HG02852 (cell line): ENCODE results near the gene GIMD1.
A peak's percentile ranks its signal among the peaks of the same experiment; 100 is the strongest.
"Not testable (repeated sequence)": the region's sequence is repeated elsewhere in the genome, so short reads cannot be mapped to it uniquely, and the experiment has no call there.

ENCODE experiments used
- ATAC-seq: cut with Tn5 transposase; IDR thresholded peaks from one replicate; pipeline ENCODE4 v1.9.1; 2021; ENCODE audit warnings: mild to moderate bottlenecking, moderate library complexity; ENCODE audit not compliant: unreplicated experiment

GIMD1 gene

DNA sequence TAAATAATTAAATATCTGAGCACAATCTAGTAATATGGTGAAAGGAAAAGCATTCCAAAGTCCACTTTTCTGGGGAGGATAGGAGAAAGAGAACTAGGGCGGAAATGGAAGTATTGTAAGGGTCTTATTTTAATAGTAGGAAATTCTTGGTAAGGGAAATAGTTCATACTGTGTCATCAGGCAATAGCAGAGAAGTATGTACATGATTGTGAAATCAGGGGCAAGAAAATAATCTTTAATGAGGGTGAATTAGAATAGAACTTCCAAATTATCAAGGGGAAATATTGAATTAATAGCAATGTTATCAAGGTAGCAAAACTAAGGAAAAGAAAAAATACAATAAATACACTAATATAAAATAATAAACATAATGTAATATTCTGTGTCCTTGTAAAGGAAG, 14.8 kb downstream of the GIMD1 start:
- ATAC-seq, result no peak

DNA sequence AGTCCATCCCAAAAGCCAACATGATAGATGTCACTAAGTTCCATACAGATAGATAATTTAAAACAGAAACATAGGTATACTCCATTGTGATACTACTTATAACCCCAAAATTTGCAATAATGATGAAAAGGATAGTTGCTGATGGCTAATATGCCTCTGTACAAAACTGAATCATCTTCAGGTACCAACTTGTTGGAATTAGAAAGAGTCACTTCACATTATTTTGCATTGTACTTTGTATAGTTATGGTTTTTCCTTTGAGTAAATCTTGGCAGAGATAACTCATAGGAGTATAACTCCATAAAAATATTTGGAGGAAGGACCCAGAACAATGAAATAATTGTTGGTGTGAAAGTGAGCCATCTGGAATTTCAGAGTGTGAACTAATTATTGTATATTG, 17.6 kb downstream of the GIMD1 start:
- ATAC-seq, result no peak

DNA sequence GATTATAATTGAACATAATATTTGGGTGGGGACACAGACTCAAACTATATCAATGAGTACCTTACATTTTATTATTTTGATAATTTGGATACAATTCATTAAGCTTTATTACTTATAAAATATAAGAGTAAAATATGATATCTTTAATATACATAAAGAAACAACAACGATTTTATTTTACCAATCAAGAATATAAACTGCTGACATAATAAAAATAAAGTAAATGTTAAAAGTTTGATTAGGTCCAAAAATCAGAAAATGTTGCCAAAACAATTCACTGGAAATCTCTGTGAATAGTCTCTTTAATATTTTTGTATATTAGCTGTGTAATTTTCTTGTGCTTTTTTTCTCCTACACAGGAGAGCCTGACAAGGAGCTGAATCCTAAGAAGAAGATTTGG, 21.4 kb downstream of the GIMD1 start:
- ATAC-seq, result no peak

DNA sequence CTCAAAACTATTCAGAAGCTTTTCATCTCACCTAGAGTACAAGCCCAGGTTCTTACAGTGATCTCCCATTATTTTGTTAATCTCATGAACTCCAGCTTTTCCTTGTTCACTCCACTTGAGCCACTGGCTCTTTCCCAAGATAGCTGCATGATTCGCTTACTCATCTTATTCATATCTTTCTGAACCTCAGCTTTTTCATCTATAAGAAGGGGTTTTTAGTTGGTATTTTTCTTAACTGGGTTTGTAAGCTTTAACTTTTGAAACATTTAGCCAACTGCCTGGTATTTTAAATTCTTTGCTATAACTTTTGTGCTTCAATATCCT, 24.0 kb downstream of the GIMD1 start:
- ATAC-seq, result no peak

DNA sequence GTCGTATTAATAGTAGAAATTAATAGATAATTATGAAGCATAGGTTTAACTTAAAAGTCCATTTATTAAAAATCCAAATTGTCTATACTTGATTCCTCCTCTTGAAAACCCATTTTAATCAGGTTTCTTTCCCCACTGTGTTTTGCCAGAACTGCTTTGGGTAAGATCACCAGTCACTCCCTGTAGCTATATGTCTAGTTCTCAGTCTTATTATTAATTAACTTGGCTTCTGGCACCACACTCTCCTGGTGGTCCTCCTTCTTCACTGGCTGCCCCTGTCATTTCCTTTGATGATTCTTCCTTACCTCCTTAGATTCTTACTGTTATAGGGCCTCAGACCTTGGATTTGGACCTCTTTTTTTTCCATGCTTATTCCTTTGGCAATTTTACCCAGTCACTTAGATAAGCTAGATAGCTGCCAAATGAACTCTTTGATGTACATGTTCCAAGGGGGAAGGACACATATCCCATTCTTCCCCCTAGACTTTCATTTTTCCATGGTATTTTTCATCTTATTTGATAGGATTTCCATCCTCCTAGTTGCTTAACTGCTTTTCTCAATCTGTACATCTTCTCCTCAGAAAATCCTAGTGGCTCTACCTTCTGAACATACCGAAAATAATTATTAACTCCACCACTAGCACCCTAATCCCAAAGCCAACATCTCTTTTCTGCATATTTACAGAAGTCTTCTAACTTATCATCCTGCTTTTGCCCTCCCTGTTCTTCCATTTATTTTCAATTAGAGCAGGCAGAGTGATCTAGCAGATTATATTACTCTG, 24.5 kb downstream of the GIMD1 start:
- ATAC-seq, result no peak

DNA sequence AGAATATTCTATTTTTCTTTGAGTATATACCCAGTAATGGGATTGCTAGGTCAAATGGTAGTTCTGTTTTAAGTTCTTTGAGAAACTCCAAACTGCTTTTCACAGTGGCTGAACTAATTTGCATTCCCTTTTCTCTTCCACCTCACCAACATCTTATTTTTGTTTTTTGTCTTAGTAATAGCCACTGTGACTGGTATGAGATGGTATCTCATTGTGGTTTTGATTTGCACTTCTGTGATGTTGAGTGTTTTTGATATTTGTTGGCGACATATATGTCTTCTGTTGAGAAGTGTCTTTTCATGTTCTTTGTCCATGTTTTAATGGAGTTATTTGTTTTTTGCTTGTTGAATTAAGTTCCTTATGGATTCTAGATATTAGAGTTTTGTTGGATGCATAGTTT, 27.8 kb downstream of the GIMD1 start:
- ATAC-seq, result no peak

DNA sequence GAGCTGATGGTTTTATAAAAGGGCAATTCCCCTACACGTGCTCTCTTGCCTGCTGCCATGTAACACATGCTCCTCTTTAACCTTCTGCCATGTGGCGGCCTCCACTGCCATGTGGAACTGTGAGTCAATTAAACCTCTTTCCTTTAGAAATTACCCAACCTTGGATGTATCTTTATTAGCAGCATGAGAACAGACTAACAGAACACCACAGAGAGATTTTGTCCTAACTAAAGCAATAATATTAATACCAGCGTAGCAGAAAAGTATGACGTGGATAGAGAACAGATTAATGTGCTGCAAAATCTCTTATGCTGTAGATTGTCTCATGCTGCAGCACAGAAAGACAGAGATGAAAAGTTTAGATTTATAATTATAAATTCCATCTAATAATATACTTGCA, 29.1 kb downstream of the GIMD1 start:
- ATAC-seq, result no peak

DNA sequence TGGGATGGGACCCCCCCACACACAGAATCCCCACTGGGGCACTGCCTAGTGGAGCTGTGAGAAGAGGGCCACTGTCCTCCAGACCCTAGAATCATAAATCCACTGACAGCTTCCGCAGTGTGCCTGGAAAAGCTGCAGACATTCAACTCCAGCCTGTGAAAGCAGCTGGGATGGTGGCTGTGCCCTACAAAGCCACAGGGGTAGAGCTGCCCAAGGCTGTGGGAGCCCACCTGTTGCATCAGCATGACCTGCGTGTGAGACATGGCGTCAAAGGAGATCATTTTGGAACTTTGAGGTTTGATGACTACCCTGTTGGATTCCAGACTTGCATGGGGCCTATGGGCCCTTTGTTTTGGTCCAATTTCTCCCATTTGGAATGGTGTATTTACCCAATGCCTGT, 29.9 kb downstream of the GIMD1 start:
- no peak for ATAC-seq

DNA sequence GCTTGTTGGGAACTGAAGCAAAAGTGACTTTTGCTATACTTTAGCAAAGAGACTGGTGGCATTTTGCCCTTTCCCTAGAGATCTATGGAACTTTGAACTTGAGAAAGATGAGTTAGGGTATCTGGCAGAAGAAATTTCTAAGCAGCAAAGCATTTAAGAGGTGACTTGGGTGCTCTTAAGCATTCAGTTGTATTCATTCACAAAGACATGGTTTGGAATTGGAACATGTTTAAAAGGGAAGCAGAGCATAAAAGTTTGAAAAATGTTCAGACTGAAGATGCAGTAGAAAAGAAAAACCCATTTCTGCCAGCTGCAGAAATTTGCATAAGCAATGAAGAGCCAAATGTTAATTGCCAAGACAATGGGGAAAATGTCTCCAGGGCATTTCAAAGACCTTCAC, 30.7 kb downstream of the GIMD1 start:
- ATAC-seq, result no peak

DNA sequence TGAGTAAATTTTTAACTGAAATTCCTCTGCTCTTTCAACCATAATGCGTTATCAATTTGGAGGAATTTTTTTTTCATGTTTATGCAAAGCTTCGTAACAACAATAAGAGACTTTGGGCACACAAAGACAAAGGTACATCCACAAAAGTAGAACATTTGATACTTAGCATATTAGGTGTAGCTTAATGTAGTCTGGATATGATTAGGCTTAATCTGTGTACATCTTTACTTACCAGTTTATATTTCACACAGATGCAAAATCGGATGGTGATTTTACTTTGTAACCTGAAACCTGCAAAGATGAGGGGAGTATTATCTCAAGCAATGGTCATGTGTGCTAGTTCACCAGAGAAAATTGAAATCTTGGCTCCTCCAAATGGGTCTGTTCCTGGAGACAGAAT, 32.0 kb downstream of the GIMD1 start:
- ATAC-seq, result no peak

DNA sequence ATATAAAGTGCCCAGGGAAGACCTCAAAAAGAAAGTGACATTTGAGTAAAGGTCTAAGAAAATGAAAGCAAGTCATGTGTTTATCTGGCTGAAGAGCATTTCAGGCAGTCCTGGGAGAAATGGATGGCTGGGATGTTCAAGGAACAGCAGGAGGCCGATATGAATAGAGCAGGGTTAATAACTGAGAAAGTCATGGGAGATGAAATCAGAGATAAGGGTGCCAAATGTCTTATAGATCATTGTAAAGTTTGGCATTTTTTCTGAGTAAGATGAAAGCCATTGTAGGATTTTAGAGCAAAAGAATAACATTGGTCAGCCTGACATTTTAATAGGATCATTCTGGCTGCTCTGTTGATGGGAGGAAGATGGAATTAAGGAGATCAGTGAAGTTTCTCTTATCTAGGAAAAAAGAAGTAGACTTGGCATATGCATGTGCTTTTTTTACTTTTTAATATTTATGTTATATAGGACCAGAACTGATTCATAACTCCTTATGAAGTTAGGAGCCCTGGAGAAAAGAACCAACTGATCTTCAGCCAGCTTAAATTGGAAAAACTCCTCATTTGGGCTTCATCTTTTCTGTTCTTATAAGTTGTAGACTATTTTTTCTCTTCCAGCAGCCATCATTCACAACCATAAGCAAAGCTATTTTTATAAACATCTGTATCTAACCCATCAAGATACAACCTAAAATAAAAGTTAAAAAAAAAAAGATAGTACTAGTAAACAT, 33.7 kb downstream of the GIMD1 start:
- ATAC-seq, result no peak

DNA sequence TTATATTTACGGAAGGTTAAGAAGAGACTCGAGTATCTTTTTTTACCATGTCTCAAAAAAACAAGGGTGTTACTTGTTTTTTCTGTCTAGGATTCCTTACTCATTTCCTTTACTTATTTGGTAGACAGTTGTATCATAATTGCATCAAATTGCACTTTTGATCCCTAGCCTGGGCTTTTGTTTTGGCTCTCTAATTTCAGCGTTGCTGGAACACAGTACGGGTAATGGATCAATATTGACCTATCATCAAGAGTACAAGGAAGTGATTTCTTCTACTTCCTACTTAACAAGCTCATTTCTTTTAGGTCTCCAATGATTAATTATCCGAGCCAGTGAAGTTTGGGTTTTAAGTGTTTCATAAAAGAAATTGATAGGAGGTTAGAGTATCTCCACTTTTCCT, 35.4 kb downstream of the GIMD1 start:
- ATAC-seq, result no peak

DNA sequence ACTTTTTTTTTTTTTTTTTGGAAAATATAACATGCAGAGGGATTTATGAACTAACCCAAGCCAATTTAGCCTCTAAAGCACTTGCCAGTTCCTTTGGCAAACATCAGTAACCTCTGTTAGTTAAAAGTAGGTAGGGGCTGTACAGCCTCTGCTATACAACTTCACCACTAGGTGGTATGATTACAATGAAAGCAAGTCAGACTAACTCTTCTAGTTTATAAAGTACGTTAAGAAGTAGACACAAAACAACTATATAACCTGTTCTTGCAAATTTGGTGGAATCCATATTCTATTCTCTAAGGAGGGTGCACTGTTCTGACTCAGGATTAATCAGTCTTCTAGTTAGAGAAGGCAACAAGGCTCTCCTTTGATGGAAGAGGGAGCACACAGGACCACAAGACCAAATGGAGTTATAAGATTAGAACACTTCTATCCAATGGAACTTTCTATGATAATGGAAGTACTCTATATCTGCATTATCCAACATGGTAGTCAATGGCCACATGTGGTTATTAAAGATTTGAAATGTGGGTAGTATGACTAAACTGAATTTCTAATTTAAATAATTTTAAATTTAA, 39.4 kb downstream of the GIMD1 start:
- ATAC-seq, result peak; percentile 79

DNA sequence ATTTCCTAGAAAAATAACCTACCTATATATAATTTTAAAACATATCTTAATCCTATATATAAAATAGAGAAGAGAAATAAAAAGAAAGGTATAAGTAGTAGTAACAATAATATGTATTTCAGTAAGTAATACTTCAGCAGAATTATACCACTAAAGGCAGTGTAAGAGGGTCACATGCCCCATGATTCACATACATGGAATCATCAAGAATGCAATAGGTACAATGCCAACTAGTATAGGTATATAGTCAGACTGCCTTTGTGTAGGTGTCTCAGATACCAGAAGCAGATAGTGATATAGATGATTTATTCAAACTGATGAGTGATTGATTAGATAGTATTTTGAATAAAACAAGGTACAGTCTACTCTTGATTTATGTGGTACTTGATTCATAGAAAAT, 42.8 kb downstream of the GIMD1 start:
- no peak for ATAC-seq

DNA sequence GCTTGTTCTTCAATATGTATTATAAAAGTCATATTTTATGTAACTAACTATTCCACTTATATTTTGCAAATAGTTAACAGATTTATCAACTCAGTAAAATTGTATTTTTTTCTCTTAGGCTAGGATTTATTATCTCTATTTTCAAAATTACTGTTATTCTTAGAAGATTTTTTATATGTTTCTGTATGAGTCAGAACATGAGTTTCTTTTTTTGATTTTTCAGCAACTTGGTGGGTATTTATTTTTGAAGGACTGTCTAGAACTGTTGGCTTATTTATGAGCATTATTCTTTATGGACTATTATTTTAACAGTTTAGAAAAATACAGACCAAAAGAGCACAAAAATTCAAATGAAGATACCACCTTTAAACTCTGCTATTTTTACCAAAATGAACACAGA, 45.5 kb downstream of the GIMD1 start:
- no peak for ATAC-seq

DNA sequence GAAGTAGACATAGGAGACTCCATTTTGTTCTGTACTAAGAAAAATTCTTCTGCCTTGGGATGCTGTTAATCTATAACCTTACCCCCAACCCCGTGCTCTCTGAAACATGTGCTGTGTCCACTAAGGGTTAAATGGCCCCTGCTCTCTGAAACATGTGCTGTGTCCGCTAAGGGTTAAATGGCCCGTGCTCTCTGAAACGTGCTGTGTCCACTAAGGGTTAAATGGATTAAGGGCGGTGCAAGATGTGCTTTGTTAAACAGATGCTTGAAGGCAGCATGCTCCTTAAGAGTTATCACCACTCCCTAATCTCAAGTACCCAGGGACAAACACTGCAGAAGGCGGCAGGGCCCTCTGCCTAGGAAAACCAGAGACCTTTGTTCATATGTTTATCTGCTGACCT, 46.8 kb downstream of the GIMD1 start:
- not testable (repeated sequence) for ATAC-seq

DNA sequence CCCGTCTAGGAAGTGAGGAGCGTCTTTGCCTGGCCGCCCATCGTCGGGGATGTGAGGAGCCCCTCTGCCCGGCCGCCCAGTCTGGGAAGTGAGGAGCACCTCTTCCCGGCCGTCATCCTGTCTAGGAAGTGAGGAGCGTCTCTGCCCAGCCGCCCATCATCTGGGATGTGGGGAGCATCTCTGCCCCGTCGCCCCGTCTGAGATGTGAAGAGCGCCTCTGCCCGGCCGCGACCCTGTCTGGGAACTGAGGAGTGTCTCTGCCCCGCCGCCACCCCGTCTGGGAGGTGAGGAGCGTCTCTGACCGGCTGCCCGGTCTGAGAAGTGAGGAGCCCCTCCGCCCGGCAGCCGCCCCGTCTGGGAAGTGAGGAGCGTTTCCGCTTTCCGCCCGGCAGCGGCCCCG, 47.4 kb downstream of the GIMD1 start:
- ATAC-seq, result not testable (repeated sequence)

DNA sequence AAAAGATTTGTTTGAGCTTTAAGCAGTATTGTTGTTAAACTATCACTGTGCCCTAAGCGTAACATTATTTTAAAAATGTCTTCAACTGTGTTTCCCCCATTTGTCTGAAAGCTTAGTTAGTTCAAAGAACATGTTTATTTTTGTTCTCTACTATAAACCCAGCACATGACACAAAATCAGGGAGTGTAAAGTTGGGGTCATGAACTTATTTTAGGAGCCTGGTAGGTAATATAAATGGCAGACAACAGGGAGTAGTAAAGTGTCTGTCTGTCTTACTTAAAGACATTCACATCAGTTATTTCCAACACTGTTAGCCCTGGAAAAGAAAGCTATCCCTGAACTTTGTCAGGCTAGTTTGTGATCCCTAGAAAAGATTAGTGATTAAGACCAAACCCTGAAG, 48.3 kb downstream of the GIMD1 start:
- ATAC-seq, result no peak

DNA sequence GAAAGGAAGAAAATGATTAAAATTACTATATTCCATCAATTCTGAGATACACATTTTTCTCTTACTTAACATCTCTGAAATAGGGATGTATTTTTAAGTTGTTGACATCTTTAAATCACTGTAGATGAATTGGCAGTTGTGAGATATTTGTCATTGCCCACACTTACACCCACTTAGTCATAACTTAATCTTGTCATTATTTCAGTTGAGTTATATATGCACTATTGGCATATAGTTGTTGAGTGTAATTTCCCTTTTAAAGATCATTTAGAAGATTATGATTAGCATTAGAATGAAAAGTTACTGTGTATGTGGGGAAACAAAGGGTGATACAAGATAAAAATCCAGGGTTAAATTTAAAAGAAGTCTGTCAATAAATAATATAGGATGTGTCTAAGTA, 50.1 kb downstream of the GIMD1 start:
- ATAC-seq, result no peak

DNA sequence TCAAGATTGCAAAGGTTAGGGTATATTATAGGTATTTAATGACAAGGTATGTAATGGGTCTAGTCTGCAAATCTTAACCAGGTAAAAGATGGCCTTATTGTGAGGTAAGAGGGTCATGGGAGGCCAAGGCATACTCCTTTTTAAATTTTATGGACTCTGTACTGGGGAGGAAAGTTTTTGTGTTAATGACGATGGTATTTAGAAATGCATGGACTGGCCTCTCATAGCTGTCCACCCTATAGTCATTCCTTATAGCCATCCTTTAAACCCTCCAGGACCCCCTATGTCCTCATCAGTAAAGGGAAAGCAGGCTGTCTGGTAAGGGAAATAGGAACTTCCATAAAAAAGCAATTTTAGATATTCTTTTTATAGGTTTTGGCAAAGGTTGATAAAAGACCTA, 50.8 kb downstream of the GIMD1 start:
- no peak for ATAC-seq

DNA sequence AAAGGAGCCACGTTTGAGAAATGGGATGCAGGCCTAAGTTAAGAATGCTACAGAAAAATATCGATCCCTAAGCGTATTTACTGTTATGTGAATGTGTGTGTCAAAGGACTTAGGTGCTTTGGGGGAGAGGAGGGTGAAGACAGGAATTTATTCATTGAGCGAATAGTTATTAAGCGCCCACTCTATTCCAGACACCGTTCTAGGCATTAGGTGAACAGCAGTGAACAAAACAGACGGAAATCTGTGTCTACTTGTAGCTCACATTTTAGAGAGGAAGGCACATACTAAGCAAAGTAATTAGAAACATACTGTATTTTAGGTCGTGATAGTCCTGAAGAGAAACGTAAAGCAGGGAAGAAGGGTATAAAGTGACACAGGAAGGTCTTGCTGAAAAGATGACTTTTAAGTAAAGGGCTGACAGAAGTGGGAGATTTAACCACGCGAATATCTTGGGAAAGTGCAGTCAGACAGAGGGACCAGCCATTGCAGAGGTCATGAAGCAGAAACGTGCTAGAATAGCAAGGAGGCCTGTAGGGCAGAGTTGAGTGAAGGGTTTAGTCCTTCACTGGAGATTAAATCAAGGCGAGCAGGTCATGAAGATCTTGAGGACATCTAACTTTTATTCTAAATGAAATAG, 51.7 kb downstream of the GIMD1 start:
- peak; percentile 3 for ATAC-seq
